ENCODE data around the gene HSD11B1.

HSD11B1 gene

DNA sequence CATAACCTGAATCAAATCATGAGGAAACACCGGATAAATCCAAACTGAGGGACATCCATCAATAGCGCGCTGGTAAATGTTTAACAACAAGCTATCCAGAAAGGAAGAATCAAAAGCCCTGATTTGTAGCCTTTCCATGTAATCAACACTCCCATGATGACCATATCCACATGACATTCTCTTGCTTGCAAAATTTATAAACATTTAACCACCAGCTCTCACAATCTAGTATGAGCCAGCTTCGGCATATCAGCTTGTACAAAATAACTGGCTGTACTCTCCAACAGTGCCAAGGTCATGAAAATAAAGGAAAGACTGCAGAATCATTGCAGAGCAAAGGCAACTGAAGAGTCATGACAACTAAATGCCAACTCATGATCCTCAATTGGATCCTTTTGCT, 15.7 kb downstream of the HSD11B1 start:
- Histone ChIP-seq H3K4me2 (ENCODE audit: low read depth, low read length, poor library complexity, severe bottlenecking) (no peak overlapping the region), H3K9me3 (ENCODE audit: insufficient read depth, low read length) (no peaks in the 10 kb centered on the region), H3K27me3 (ENCODE audit: low read length) (no peaks in the 10 kb centered on the region), H3K9me2 (replicated peaks; ENCODE audit: insufficient read depth, low read length) (no peaks in the 10 kb centered on the region), H3F3A (ENCODE audit: insufficient read depth) (no peaks in the 10 kb centered on the region), H4K20me1 (ENCODE audit: low read depth, low read length) (no peaks in the 10 kb centered on the region), H3K27ac (ENCODE audit: low read depth, low read length) (no peak overlapping the region), H3K9ac (ENCODE audit: low read length) (no peak overlapping the region), H3K79me2 (ENCODE audit: insufficient read depth, low read length) (no peaks in the 10 kb centered on the region), H2AFZ (ENCODE audit: low read depth, low read length, severe bottlenecking) (no peak overlapping the region), H3K36me3 (ENCODE audit: low read length) (no peaks in the 10 kb centered on the region), H3K4me3 (ENCODE audit: insufficient read depth, low read length, poor library complexity, severe bottlenecking) (no peak overlapping the region)
- TF ChIP-seq, protein P1, sequence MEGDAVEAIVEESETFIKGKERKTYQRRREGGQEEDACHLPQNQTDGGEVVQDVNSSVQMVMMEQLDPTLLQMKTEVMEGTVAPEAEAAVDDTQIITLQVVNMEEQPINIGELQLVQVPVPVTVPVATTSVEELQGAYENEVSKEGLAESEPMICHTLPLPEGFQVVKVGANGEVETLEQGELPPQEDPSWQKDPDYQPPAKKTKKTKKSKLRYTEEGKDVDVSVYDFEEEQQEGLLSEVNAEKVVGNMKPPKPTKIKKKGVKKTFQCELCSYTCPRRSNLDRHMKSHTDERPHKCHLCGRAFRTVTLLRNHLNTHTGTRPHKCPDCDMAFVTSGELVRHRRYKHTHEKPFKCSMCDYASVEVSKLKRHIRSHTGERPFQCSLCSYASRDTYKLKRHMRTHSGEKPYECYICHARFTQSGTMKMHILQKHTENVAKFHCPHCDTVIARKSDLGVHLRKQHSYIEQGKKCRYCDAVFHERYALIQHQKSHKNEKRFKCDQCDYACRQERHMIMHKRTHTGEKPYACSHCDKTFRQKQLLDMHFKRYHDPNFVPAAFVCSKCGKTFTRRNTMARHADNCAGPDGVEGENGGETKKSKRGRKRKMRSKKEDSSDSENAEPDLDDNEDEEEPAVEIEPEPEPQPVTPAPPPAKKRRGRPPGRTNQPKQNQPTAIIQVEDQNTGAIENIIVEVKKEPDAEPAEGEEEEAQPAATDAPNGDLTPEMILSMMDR (IDR thresholded peaks at IDR 0.05; ENCODE audit: insufficient read depth, low read length, poor library complexity, severe bottlenecking): no peak
- TF ChIP-seq EZH2phosphoT487 (conservative IDR thresholded peaks at IDR 0.05; ENCODE audit: low read length): no peak

DNA sequence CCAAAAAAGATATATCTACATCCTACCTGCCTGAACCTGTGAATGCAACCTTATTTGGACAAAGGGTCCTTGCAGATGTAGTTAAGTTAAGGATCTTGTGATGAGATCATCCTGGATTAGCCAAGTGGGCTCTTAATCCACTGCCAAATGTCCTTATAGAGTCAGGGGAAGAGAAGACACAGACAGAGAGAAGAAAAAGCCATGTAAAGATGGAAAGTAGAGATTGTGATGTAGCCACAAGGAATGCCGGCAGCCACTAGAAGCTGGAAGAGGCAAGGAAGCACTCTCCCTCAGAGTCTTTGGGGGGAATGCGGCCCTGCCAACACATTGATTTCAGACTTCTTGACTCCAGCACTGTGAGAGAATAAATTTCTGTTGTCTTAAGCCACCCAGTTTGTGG, 16.2 kb downstream of the HSD11B1 start:
- TF ChIP-seq EZH2phosphoT487 (conservative IDR thresholded peaks at IDR 0.05; ENCODE audit: low read length): no peak
- Histone ChIP-seq H3K36me3 (ENCODE audit: low read length) (no peaks in the 10 kb centered on the region), H3F3A (ENCODE audit: insufficient read depth) (no peaks in the 10 kb centered on the region), H4K20me1 (ENCODE audit: low read depth, low read length) (no peaks in the 10 kb centered on the region), H3K9me3 (ENCODE audit: insufficient read depth, low read length) (no peaks in the 10 kb centered on the region), H3K4me3 (ENCODE audit: insufficient read depth, low read length, poor library complexity, severe bottlenecking) (no peak overlapping the region), H3K9ac (ENCODE audit: low read length) (no peak overlapping the region), H3K9me2 (replicated peaks; ENCODE audit: insufficient read depth, low read length) (no peaks in the 10 kb centered on the region), H2AFZ (ENCODE audit: low read depth, low read length, severe bottlenecking) (no peak overlapping the region), H3K27ac (ENCODE audit: low read depth, low read length) (no peak overlapping the region), H3K4me2 (ENCODE audit: low read depth, low read length, poor library complexity, severe bottlenecking) (no peak overlapping the region), H3K27me3 (ENCODE audit: low read length) (no peaks in the 10 kb centered on the region), H3K79me2 (ENCODE audit: insufficient read depth, low read length) (no peaks in the 10 kb centered on the region)

DNA sequence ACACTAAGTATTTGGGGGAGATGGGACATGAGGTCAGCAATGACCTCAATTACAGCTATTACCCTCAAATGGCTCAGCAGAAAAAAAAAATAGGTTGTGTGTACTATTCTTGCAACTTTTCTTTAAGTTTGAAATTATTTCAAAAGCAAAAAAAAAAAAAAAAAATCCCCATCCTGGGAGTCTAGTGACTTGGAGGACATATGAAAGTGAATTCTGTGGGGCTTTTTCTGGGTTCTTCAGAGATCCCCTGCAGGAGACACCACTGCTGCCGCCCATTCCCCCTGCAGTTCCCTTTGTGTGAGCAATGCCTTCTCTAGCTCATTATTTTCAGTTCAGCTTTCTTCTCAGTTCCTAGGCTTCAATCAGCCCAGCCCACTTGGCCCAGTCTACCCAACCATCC, 16.7 kb downstream of the HSD11B1 start:
- H3K9ac ChIP-seq (ENCODE audit: low read length): no peak overlapping the region
- H3K9me3 ChIP-seq (ENCODE audit: insufficient read depth, low read length): no peaks in the 10 kb centered on the region
- no peak for TF ChIP-seq EZH2phosphoT487 (conservative IDR thresholded peaks at IDR 0.05; ENCODE audit: low read length)
- TF ChIP-seq, protein P1 (IDR thresholded peaks at IDR 0.05; ENCODE audit: insufficient read depth, low read length, poor library complexity, severe bottlenecking): no peak
- no peak overlapping the region for H2AFZ ChIP-seq (ENCODE audit: low read depth, low read length, severe bottlenecking)
- no peaks in the 10 kb centered on the region for H3K36me3 ChIP-seq (ENCODE audit: low read length)
- H3F3A ChIP-seq (ENCODE audit: insufficient read depth): no peaks in the 10 kb centered on the region
- no peaks in the 10 kb centered on the region for H3K79me2 ChIP-seq (ENCODE audit: insufficient read depth, low read length)
- H3K27me3 ChIP-seq (ENCODE audit: low read length): no peaks in the 10 kb centered on the region
- no peak overlapping the region for H3K27ac ChIP-seq (ENCODE audit: low read depth, low read length)
- H4K20me1 ChIP-seq (ENCODE audit: low read depth, low read length): no peaks in the 10 kb centered on the region
- no peak overlapping the region for H3K4me2 ChIP-seq (ENCODE audit: low read depth, low read length, poor library complexity, severe bottlenecking)
- no peak overlapping the region for H3K4me3 ChIP-seq (ENCODE audit: insufficient read depth, low read length, poor library complexity, severe bottlenecking)
- H3K9me2 ChIP-seq (replicated peaks; ENCODE audit: insufficient read depth, low read length): no peaks in the 10 kb centered on the region

DNA sequence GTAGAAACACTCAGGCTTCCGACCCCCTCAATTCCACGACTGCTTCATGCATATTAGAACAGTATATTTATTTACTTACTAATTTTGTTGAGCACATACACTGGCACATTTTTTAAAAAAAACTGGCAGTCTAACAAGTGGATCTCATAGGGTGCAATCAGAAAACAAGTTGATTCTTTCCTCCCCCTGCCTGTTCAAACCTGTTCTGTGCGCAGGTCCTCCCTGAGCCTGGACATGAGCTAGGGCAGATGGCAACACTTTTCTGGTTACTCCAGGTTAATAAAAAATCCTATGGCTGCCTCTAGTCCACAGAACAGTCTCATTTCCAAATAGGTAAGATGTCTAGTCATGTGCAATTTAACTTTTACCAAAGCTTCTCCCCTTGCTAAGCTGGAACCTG, 18.6 kb downstream of the HSD11B1 start:
- Histone ChIP-seq H3K4me2 (ENCODE audit: low read depth, low read length, poor library complexity, severe bottlenecking) (no peak overlapping the region), H3K9me2 (replicated peaks; ENCODE audit: insufficient read depth, low read length) (no peaks in the 10 kb centered on the region), H3K36me3 (ENCODE audit: low read length) (no peaks in the 10 kb centered on the region), H3K79me2 (ENCODE audit: insufficient read depth, low read length) (no peaks in the 10 kb centered on the region), H3K9me3 (ENCODE audit: insufficient read depth, low read length) (no peaks in the 10 kb centered on the region), H2AFZ (ENCODE audit: low read depth, low read length, severe bottlenecking) (no peak overlapping the region), H3K27me3 (ENCODE audit: low read length) (no peaks in the 10 kb centered on the region), H3K9ac (ENCODE audit: low read length) (no peak overlapping the region), H3K4me3 (ENCODE audit: insufficient read depth, low read length, poor library complexity, severe bottlenecking) (no peak overlapping the region), H3K27ac (ENCODE audit: low read depth, low read length) (no peak overlapping the region), H3F3A (ENCODE audit: insufficient read depth) (no peaks in the 10 kb centered on the region), H4K20me1 (ENCODE audit: low read depth, low read length) (no peaks in the 10 kb centered on the region)
- TF ChIP-seq, protein P1 (IDR thresholded peaks at IDR 0.05; ENCODE audit: insufficient read depth, low read length, poor library complexity, severe bottlenecking): no peak
- TF ChIP-seq EZH2phosphoT487 (conservative IDR thresholded peaks at IDR 0.05; ENCODE audit: low read length): no peak

All from SU-DHL-6 (cell line).